Measurements from ENCODE around the gene DYNLT2. TPM values are rescaled to one million over a fixed set of nuclear protein-coding genes. Genes with fewer than 3 reads are reported as not detected.

The DYNLT2 gene
- total RNA-seq, 1 donor from 2014 or later, result 3.0 TPM

DNA sequence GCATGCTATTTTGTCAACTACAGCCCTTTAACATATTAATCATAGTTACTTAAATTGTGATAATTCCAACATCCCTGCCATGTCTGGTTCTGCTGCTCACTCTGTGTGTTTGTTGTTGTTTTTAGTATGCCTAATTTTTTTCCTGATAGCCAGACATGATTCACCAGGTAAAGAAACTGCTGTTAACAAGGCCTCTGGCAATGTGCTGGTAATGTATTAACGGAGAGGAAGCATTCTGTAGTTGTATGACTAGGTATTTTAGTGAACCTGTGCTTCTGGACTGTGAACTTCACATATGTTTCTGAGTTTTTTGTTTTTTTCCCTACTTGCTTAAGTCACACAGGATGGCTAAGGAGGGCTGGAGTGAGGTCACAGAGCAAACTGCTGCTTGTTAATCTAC lies 4.8 kb downstream of the DYNLT2 start:
- Mint-ChIP-seq H3K36me3 (ENCODE audit: unreplicated experiment) (peaks cover 2% of the 10 kb centered on the region), H3K4me1 (ENCODE audit: unreplicated experiment) (peaks cover 15% of the 10 kb centered on the region), H3K27me3 (ENCODE audit: unreplicated experiment) (peaks cover 8% of the 10 kb centered on the region), H3K9me3 (ENCODE audit: unreplicated experiment) (peaks cover 19% of the 10 kb centered on the region), H3K27ac (ENCODE audit: unreplicated experiment) (no peak overlapping the region), H3K4me3 (ENCODE audit: unreplicated experiment) (no peak overlapping the region)
- DNase-seq (ENCODE audit: extremely low spot score, unreplicated experiment), result no peak
- TF ChIP-seq CTCF (IDR thresholded peaks at IDR 0.05), result no peak

DNA sequence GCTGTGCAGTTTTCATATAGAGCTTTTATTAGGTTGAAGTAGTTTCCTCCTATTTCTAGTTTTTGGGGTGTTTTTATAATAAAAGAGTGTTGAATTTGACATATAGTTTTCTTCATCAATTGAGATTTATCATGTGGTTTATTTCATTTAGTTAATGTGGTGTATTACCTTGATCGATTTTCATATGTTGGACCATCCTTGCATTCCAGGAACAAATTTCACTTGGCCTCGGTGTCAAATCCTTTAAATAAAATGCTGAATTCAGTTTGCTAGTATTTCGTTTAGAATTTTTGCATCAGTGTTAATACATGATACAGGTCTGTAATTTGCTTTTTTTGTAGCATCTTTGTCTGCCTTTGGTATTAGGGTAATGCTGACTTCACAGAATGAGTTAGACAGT lies 6.0 kb downstream of the DYNLT2 start:
- H3K27ac Mint-ChIP-seq (ENCODE audit: unreplicated experiment), result no peak overlapping the region
- peaks cover 8% of the 10 kb centered on the region for H3K27me3 Mint-ChIP-seq (ENCODE audit: unreplicated experiment)
- H3K36me3 Mint-ChIP-seq (ENCODE audit: unreplicated experiment), result peaks cover 2% of the 10 kb centered on the region
- peaks cover 6% of the 10 kb centered on the region for H3K4me1 Mint-ChIP-seq (ENCODE audit: unreplicated experiment)
- DNase-seq (ENCODE audit: extremely low spot score, unreplicated experiment), result no peak
- H3K9me3 Mint-ChIP-seq (ENCODE audit: unreplicated experiment), result peaks cover 19% of the 10 kb centered on the region
- no peak overlapping the region for H3K4me3 Mint-ChIP-seq (ENCODE audit: unreplicated experiment)
- TF ChIP-seq CTCF (IDR thresholded peaks at IDR 0.05), result no peak

DNA sequence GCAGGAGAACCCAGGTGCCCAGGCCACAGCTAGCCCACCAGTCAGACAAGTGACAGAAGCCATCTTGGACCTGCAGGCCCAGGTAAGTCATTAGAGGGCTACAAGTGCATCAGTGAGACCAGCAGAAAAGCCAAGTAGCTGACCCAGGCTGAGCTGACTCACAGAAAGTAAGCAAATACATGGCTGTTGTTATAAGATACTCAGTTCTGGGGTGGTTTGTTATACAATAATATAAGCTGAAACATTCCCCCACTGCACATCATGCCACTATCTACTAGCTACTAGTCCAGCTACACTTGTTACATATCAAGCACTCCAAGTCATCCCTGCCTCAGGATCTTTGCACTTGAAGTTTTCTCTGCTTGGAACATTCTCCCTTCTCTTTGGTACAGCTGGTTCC lies 10.0 kb downstream of the DYNLT2 start:
- Mint-ChIP-seq H3K36me3 (ENCODE audit: unreplicated experiment) (no peaks in the 10 kb centered on the region), H3K4me1 (ENCODE audit: unreplicated experiment) (no peaks in the 10 kb centered on the region), H3K4me3 (ENCODE audit: unreplicated experiment) (no peak overlapping the region), H3K27ac (ENCODE audit: unreplicated experiment) (no peak overlapping the region), H3K27me3 (ENCODE audit: unreplicated experiment) (peaks cover 18% of the 10 kb centered on the region), H3K9me3 (ENCODE audit: unreplicated experiment) (peaks cover 10% of the 10 kb centered on the region)
- TF ChIP-seq CTCF (IDR thresholded peaks at IDR 0.05), result no peak
- no peak for DNase-seq (ENCODE audit: extremely low spot score, unreplicated experiment)

- H3K27ac Mint-ChIP-seq (ENCODE audit: unreplicated experiment), result no peak overlapping the region
- peaks cover 4% of the 10 kb centered on the region for H3K9me3 Mint-ChIP-seq (ENCODE audit: unreplicated experiment)
- no peak for DNase-seq (ENCODE audit: extremely low spot score, unreplicated experiment)
- H3K4me1 Mint-ChIP-seq (ENCODE audit: unreplicated experiment), result no peaks in the 10 kb centered on the region
- H3K4me3 Mint-ChIP-seq (ENCODE audit: unreplicated experiment), result no peak overlapping the region
- TF ChIP-seq CTCF (IDR thresholded peaks at IDR 0.05), result no peak
- peaks cover 2% of the 10 kb centered on the region for H3K36me3 Mint-ChIP-seq (ENCODE audit: unreplicated experiment)
- H3K27me3 Mint-ChIP-seq (ENCODE audit: unreplicated experiment), result peaks cover 33% of the 10 kb centered on the region
These were observed 12.3 kb downstream of the DYNLT2 start for GRCh38 chr6:169738976-169739529.

GRCh38 chr6:169738204-169738975 lies 13.0 kb downstream of the DYNLT2 start:
- peaks cover 4% of the 10 kb centered on the region for H3K9me3 Mint-ChIP-seq (ENCODE audit: unreplicated experiment)
- DNase-seq (ENCODE audit: extremely low spot score, unreplicated experiment), result no peak

More at GRCh38 chr6:169738204-169738975, 13.0 kb downstream of the DYNLT2 start:
- Mint-ChIP-seq H3K36me3 (ENCODE audit: unreplicated experiment) (peaks cover 2% of the 10 kb centered on the region), H3K4me1 (ENCODE audit: unreplicated experiment) (no peaks in the 10 kb centered on the region), H3K4me3 (ENCODE audit: unreplicated experiment) (no peak overlapping the region), H3K27me3 (ENCODE audit: unreplicated experiment) (peaks cover 39% of the 10 kb centered on the region), H3K27ac (ENCODE audit: unreplicated experiment) (no peak overlapping the region)
- TF ChIP-seq CTCF (IDR thresholded peaks at IDR 0.05), result no peak

All from osteocyte (in vitro differentiated cells).